Prostate gland (tissue), 1 donor: ENCODE results near the gene SPATA31C1.

Source experiments
- POLR2A ChIP-seq: fragments of 450-650 bp; IDR thresholded peaks from one replicate; pipeline ENCODE4 v1.6.1; 2016; ENCODE audit warnings: antibody characterized with exemption, mild to moderate bottlenecking
- POLR2AphosphoS5 ChIP-seq: sonication (generic); formaldehyde crosslinking; IDR thresholded peaks from one replicate; pipeline ENCODE4 v1.6.1; 2017; ENCODE audit warnings: antibody characterized with exemption

GRCh38 chr9:87875831-87876545 is 41.8 kb upstream of the SPATA31C1 start:
- TF ChIP-seq POLR2AphosphoS5: no peak
- no peak for TF ChIP-seq POLR2A
